Sigmoid colon (tissue), 7 donors: ENCODE results near the gene POU2F3. TPM values are rescaled to one million over a fixed set of nuclear protein-coding genes. Genes with fewer than 3 reads are reported as not detected.
A peak's percentile ranks its signal among the peaks of the same experiment; 100 is the strongest.

Source experiments
- DNase-seq: peaks from one replicate; pipeline ENCODE4 v3.0.0-alpha.2; 2019
- H3K27ac ChIP-seq, 4 donors: fragments of 200-600 bp; sonication (generic); one replicate each; pipeline ENCODE4 v1.5.1; 2016 to 2019; ENCODE audit warnings: mild to moderate bottlenecking in 1 of 4
- H3K27me3 ChIP-seq, 3 donors: fragments of 200-600 bp; sonication (generic); one replicate each; pipeline ENCODE4 v1.5.1; 2019; ENCODE audit warnings: mild to moderate bottlenecking in 1 of 3
- H3K36me3 ChIP-seq, 4 donors: fragments of 200-600 bp; sonication (generic); one replicate each; pipeline ENCODE4 v1.5.1; 2016 to 2019
- H3K4me1 ChIP-seq, 4 donors: fragments of 200-600 bp; sonication (generic); one replicate each; pipeline ENCODE4 v1.5.1; 2017 to 2019
- H3K4me3 ChIP-seq, 4 donors: fragments of 200-600 bp; sonication (generic); one replicate each; pipeline ENCODE4 v1.5.1; 2017 to 2019; ENCODE audit warnings: mild to moderate bottlenecking in 2 of 4, moderate library complexity in 1 of 4
- H3K9me3 ChIP-seq, 4 donors: fragments of 200-600 bp in 3 of 4; sonication (generic) in 3 of 4; one replicate each; pipeline versions ENCODE4 v1.5.1 to v1.6.1; 2013 to 2019
- EP300 ChIP-seq, 4 donors: sonication (generic); formaldehyde crosslinking; IDR thresholded peaks; one replicate each; pipeline ENCODE4 v1.6.1; 2017; ENCODE audit warnings: antibody characterized with exemption in 4 of 4
- POLR2A ChIP-seq, 2 donors: fragments of 450-650 bp; IDR thresholded peaks; one replicate each; pipeline ENCODE4 v1.6.1; 2016; ENCODE audit warnings: antibody characterized with exemption in 2 of 2, mild to moderate bottlenecking in 2 of 2, moderate library complexity in 2 of 2
- POLR2AphosphoS5 ChIP-seq, 4 donors: sonication (generic); formaldehyde crosslinking; IDR thresholded peaks; one replicate each; pipeline ENCODE4 v1.6.1; 2017; ENCODE audit warnings: antibody characterized with exemption in 4 of 4
- WGBS, 2 donors: extraction: QIAGEN DNeasy Blood & Tissue Kit; methylation state at CpG; one replicate each; pipeline ENCODE4 v1.1.7; 2013; 5-methylcytosine and 5-hydroxymethylcytosine counted together
- intact Hi-C: fragments of 100-400 bp; cut with DNase I; formaldehyde crosslinking; loops from one replicate; pipeline ENCODE4 v1.15.1; 2023
- polyA plus RNA-seq, 3 donors: library from polyadenylated mRNA; stranded (reverse); fragments of 200-250 nt; gene quantifications; one replicate each; pipeline ENCODE4 v1.2.3, GENCODE V29; 2013
- total RNA-seq, 4 donors: library from RNA; depleted of rRNA; stranded (reverse); fragments of >200 nt; gene quantifications; one replicate each; pipeline ENCODE4 v1.1.0, GENCODE V29; 2016
- TF ChIP-seq, protein P1 (sequence below), 4 experiments: fragments of 450-650 bp in 3 of 4; fragments of 200-600 bp in 1 of 4; IDR thresholded peaks; one replicate each; pipeline ENCODE4 v1.5.1; 2016 to 2019; ENCODE audit warnings: antibody characterized with exemption in 4 of 4, mild to moderate bottlenecking in 3 of 4, moderate library complexity in 2 of 4
- donor health status: healthy with polysubstance abuse.
- donor health status: Bipolar disorder and iron deficiency.
- donor health status: healthy.

POU2F3 gene
- total and polyA plus RNA-seq, 7 donors: 0.92 to 1.8 (median 1.3) TPM; not detected in 4

DNA sequence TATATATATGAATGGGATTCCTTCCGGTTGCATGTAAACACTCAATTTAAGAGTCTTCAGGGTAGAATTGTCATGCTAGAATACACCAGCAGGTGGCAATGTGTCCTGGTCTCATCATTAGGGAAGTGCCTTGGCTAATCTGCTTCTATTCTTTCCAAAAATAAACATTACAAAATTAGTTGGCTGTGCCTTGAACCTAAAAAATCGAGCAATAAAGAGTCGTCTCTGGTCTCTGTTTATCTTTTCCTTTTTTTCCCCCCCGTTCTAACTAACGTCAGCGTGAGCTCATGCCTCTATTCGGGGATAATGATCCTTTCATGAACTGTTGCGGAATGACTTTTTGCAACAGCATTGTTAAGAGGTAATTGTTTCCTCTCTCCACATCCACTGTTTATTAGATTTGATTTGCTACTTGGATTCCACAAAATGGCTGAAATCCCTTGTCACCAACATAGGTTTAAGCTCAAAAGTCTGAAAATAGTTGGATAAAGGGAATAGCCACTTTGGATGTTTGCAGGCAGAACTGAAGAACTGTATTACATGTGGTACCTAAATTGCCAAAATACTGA is 95.0 kb downstream of the POU2F3 start:
- Histone ChIP-seq H3K9me3 (no peaks in the 10 kb centered on the region), H3K36me3 (peaks cover 0 to 13% (median 0%) of the 10 kb centered on the region in 4 donors), H3K27me3 (no peaks in the 10 kb centered on the region), H3K27ac (peak overlapping the region; percentile 93 to 100 (median 99)), H3K4me1 (peaks cover 0 to 65% (median 45%) of the 10 kb centered on the region in 4 donors), H3K4me3 (peak overlapping the region; percentile 58 to 95 (median 82))
- DNase-seq: peak; percentile 82
- intact Hi-C loops: loop anchor here (2.0 to 10.0 kb wide), 2 partner anchors 98 to 350 kb away; no protein-coding TSS in a partner anchor
- WGBS, 2 donors: 1 to 4% methylated on average over 8 of the region's 8 CpGs
- TF ChIP-seq POLR2A (IDR thresholded peaks at IDR 0.05) (no peak), POLR2AphosphoS5 (IDR thresholded peaks at IDR 0.05) (peak; percentile 65 to 85 (median 72)), EP300 (IDR thresholded peaks at IDR 0.05) (peak; percentile 46 to 80 (median 60))
- TF ChIP-seq, protein P1, sequence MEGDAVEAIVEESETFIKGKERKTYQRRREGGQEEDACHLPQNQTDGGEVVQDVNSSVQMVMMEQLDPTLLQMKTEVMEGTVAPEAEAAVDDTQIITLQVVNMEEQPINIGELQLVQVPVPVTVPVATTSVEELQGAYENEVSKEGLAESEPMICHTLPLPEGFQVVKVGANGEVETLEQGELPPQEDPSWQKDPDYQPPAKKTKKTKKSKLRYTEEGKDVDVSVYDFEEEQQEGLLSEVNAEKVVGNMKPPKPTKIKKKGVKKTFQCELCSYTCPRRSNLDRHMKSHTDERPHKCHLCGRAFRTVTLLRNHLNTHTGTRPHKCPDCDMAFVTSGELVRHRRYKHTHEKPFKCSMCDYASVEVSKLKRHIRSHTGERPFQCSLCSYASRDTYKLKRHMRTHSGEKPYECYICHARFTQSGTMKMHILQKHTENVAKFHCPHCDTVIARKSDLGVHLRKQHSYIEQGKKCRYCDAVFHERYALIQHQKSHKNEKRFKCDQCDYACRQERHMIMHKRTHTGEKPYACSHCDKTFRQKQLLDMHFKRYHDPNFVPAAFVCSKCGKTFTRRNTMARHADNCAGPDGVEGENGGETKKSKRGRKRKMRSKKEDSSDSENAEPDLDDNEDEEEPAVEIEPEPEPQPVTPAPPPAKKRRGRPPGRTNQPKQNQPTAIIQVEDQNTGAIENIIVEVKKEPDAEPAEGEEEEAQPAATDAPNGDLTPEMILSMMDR (IDR thresholded peaks at IDR 0.05): peak in 3 of 4 experiments; percentile 50 to 66 (median 61)

DNA sequence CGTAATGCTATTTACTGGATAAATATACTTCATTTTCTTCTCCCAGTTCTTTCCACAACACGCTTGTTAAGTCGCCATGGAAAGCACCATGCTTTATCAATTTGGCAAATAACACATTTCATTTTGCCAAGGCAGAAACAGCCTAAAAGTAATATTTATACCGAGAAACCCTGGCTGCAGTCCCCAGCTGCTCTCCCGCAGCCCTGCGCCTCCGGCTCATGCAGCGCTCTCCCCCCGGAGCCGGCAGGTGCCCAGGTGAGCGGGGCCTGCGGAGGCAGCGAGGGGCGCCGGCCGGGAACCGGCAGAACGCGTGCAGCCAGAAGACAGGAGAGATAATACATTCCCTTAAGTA is 95.6 kb downstream of the POU2F3 start:
- Histone ChIP-seq H3K4me3 (peak overlapping the region; percentile 58 to 95 (median 82)), H3K36me3 (peaks cover 0 to 8% (median 0%) of the 10 kb centered on the region in 4 donors), H3K9me3 (no peaks in the 10 kb centered on the region), H3K27me3 (no peaks in the 10 kb centered on the region), H3K27ac (peak overlapping the region; percentile 93 to 100 (median 99)), H3K4me1 (peaks cover 0 to 70% (median 50%) of the 10 kb centered on the region in 4 donors)
- intact Hi-C loops: loop anchor here (2.0 to 10.0 kb wide), 2 partner anchors 97 to 349 kb away; no protein-coding TSS in a partner anchor
- TF ChIP-seq POLR2AphosphoS5 (IDR thresholded peaks at IDR 0.05) (no peak), POLR2A (IDR thresholded peaks at IDR 0.05) (no peak), EP300 (IDR thresholded peaks at IDR 0.05) (no peak)
- TF ChIP-seq, protein P1 (IDR thresholded peaks at IDR 0.05): no peak
- DNase-seq: no peak
- WGBS, 2 donors: 1% methylated on average over 19 of the region's 19 CpGs

DNA sequence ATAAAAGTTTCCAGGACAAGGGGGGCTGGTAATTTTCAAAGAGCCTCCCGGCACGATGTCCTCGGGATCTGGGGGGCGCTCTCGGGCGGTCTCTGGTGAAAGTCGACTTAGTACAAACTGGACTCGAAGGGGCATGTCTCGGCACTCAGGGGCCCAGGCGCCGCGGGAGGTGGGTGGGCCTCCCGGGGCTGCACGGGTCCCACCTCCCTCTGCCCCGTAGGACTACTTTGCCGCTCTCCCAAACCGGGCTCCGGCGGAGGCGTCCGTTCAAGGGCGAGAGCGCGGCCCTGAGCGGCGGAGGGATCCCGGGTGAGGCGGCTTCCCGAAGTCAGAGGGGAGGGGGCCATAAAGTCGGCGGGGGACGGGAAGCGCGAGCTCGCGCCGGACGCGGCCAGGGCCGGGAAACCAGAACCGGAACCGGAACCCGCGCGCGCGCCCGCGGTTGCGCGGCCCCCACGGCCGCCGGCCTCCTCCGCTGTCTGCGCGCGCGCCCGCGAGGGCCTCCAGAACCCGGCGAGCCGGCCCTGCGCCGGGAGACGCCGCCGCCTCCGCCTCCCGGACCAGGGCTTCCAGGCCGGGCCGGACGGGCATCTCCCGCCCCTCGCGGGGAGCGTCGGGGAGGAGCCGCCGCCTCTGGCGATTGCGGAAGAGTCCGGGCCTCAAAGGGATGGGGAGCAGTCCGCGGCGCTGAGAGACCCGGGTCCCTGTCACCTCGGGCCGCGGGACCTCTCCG is 96.1 kb downstream of the POU2F3 start, which contains the start of gene ARHGEF12:
TSS of gene ARHGEF12 (plus strand) at position 506 of the 733 bp plus-strand sequence. CDS start 831 bp downstream, outside the sequence.
- no peaks in the 10 kb centered on the region for H3K9me3 ChIP-seq
- H3K4me3 ChIP-seq: peak within 1 kb of the TSS; percentile 58 to 95 (median 90)
- intact Hi-C loops: loop anchor here (1.0 to 10.0 kb wide), 3 partner anchors 64 to 349 kb away; no protein-coding TSS in a partner anchor
- H3K27me3 ChIP-seq: no peaks in the 10 kb centered on the region
- H3K36me3 ChIP-seq: peaks cover 0 to 2% (median 0%) of the 10 kb centered on the region in 4 donors
- TF ChIP-seq POLR2A (IDR thresholded peaks at IDR 0.05): peak; percentile 37 to 46
- TF ChIP-seq POLR2AphosphoS5 (IDR thresholded peaks at IDR 0.05): peak; percentile 38 to 86 (median 80)
- peak in 1 of 4 donors; percentile 37 for TF ChIP-seq EP300 (IDR thresholded peaks at IDR 0.05)
- TF ChIP-seq, protein P1 (IDR thresholded peaks at IDR 0.05): peak in 2 of 4 experiments; percentile 6 to 17
- DNase-seq: peak; percentile 98
- peaks cover 0 to 75% (median 56%) of the 10 kb centered on the region in 4 donors for H3K4me1 ChIP-seq
- WGBS, 2 donors: 0% methylated on average over 92 of the region's 92 CpGs
- peak within 1 kb of the TSS; percentile 93 to 100 (median 99) for H3K27ac ChIP-seq

DNA sequence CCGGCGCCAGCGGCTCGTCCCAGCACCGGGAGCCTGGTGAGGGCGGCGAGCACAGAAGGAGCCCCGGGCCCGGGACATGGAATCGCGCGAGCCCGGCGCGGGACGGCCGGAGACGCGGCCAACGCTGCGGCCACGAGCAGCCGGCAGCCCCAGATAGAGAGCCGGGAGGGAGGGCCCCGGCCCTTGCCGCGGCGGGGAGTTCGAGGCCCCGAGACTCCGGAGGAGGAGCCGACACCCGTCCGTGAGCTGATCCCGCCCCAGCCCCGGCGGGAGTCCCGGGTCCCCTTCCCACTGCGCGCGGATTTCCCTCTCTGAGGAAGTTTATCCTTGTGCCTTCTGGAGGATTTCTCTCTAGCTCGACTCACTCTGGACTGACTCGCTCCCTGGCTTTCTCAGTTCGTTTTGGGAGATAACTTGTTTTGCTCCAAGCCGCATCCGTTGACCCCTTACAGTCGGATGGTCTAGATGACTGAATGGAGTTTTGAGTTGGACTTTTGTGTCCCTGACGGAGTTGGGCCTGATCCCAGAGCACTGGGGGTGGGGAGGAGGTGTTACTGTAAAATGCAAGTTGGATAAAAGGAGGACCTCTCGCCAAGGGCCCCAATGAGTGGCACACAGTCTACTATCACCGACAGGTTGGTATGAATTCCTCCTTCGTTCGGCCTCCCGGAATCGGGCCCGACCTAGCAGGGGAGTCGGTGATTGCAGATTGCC is 96.9 kb downstream of the POU2F3 start:
- TF ChIP-seq POLR2AphosphoS5 (IDR thresholded peaks at IDR 0.05) (no peak), POLR2A (IDR thresholded peaks at IDR 0.05) (no peak), EP300 (IDR thresholded peaks at IDR 0.05) (no peak)
- TF ChIP-seq, protein P1 (IDR thresholded peaks at IDR 0.05): no peak
- Histone ChIP-seq H3K9me3 (no peaks in the 10 kb centered on the region), H3K36me3 (no peaks in the 10 kb centered on the region), H3K27me3 (no peaks in the 10 kb centered on the region), H3K27ac (peak overlapping the region; percentile 93 to 100 (median 99)), H3K4me3 (peak overlapping the region; percentile 58 to 95 (median 90)), H3K4me1 (peaks cover 0 to 75% (median 59%) of the 10 kb centered on the region in 4 donors)
- intact Hi-C loops: loop anchor here (1.0 to 10.0 kb wide), 2 partner anchors 64 to 348 kb away; no protein-coding TSS in a partner anchor
- WGBS, 2 donors: 0 to 1% methylated on average over 56 of the region's 56 CpGs
- peak; percentile 77 for DNase-seq
